Adipose tissue (tissue), 3 donors: Measurements from ENCODE around the gene KCNQ1OT1. TPM values are rescaled to one million over a fixed set of nuclear protein-coding genes. Genes with fewer than 3 reads are reported as not detected.

ENCODE experiments used
- H3K27ac ChIP-seq: one replicate; pipeline ENCODE4 v1.5.1; 2013; ENCODE audit warnings: low read depth, low read length
- WGBS, 3 donors: extraction: QIAGEN DNeasy Blood & Tissue Kit; methylation state at CpG; one replicate each; pipeline ENCODE4 v1.1.7; 2013; 5-methylcytosine and 5-hydroxymethylcytosine counted together
- polyA plus RNA-seq, 3 donors: library from polyadenylated mRNA; stranded (reverse); fragments of 200-250 nt; gene quantifications; one replicate each; pipeline ENCODE4 v1.2.3, GENCODE V29; 2013
- donor health status: healthy with polysubstance abuse.
- donor health status: Bipolar disorder and iron deficiency.
- donor health status: healthy.

KCNQ1OT1 gene
- polyA plus RNA-seq, 3 donors, result 0.03 to 0.45 (median 0.06) TPM

DNA sequence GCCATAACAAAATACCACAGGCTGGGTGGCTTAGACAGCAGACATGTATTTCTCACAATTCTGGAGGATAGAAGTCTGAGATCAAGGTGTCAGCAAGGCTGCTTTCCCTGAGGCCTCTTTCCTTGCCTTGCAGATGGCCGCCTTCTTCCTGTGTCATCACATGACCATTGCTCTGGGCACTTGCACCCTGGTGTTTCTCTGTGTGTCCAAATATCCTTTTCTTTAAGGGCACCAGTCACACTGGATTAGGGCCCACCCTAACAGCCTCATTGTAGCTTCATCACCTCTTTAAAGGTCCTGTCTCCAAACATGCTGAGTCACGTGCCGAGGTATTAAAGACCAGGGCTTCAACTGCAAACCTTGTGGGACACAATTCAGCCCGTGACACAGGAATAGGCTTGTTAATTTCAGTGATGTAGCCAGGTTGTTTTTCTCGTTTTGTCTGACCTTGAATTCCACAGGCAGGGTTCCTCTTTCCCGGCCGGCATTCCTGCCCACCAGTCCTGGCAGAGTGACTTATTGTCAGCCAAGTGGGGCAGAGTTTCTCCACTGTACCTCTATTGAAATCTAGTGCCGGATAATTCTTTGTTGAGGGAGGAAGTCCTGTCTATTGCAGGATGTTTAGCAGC lies 100.1 kb downstream of the KCNQ1OT1 start:
- 74 to 77% (median 77%) methylated on average over 8 of the region's 8 CpGs for WGBS, 3 donors
- no peak overlapping the region for H3K27ac ChIP-seq

DNA sequence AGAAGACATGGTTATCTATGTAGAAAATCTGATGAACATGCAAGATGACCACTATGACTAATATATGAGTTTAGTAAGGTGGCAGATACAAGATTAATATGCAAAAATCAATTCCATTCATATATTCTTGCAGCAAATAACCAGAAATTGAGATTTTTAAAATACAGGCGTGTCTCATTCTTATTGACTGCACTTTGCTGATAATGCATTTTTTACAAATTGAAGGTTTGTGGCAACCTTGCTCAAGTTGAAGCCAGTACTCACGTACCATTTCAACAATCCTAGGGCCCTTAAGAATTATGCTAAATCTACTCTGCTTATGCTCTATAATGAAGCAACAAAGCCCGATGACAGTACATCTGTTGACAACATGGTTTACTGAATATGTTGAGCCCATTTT lies 104.6 kb downstream of the KCNQ1OT1 start:
- H3K27ac ChIP-seq, result no peak overlapping the region
- WGBS, 3 donors, result 91 to 96% (median 95%) methylated on average over 3 of the region's 3 CpGs

DNA sequence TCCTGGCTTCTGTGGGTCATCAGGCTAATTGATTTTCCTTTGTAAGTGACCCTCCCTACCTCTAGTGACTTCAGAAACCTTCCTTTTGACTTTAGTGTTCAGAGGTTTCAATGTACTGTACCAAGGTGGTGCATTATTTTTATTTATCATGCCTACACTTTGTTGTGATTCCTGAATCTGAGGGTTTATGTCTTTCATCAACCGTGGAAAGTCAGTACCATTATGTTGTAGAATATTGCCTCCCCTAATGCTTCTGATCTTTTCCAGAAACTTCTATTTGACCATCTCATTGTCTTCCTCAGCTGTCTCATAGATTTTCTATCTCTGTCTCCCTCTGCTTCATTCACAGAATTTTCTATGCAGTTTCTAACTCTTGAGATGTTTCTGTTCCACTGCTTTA lies 105.5 kb downstream of the KCNQ1OT1 start:
- H3K27ac ChIP-seq, result no peak overlapping the region
- 96 to 100% (median 97%) methylated on average over 1 of the region's 1 CpG for WGBS, 3 donors

DNA sequence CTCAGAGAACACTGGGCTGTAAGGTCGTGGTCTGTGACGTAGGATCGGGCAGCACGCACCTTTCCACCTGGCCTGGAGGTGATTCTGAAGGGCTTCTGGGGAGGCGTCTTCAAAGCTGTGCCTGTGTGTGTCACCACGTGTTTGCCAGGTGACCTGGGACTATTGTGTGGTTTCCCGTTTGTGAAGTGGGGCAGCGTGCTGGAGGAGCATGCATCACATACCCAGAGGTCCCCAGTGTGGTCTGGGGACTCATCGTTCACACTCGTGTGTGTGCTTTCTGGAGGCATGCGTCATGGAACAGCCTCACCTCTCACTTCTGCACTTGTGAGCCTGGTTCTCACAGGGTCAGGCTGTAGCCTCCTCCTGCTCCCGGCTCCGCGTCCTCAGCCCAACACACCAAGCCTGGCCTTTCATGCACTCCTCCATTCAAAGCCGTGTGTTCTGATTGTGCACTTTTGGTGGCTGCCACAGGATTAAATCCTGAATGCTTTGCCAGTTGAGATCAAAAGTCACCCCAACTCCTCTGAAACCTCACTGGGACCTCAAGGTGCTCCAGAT lies 106.3 kb downstream of the KCNQ1OT1 start:
- no peak overlapping the region for H3K27ac ChIP-seq
- WGBS, 3 donors, result 94 to 96% (median 95%) methylated on average over 15 of the region's 15 CpGs

DNA sequence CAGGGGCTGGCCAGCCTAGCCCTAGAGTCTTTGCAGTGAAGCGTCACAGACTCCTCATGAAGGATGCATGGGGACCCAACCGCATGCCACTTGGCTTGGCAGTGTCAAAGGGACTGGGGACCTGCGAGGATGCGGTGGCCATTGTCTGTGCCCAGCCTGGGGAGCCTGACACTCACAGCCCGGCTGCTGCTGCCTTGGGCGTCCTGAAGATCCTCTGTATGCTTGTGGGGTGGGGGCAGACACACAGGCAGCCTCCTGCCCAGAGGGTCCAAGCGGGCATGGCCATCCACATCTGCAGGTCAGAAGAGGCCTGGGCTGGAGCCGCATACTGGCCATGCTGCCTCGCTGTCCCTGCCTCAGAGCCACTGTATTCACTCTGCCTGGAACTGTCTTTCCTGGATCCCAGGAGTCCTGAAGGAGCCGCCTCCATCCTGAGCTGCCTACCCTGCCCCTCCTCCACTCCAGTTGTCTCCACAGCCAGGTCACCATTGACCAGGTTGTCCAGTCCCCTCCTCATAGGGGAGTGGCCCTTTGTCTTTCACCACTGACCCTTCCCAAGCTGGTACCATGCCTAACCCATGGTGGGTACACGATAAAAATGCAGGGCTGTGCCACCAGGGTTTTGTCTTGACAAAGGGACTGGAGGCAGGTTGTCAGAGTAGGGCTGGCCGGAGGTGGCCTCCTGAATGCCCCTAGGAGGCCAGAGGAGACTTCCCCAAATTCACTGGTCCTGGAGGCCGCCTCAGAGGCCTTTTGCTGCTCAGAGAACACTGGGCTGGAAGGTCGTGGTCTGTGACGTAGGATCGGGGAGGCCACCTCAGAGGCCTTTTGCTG lies 107.0 kb downstream of the KCNQ1OT1 start:
- WGBS, 3 donors, result 89 to 98% (median 96%) methylated on average over 16 of the region's 16 CpGs
- no peak overlapping the region for H3K27ac ChIP-seq

GRCh38 chr11:2591805-2592204 lies 108.0 kb downstream of the KCNQ1OT1 start:
- WGBS, 3 donors, result 92 to 97% (median 95%) methylated on average over 10 of the region's 10 CpGs
- no peak overlapping the region for H3K27ac ChIP-seq

DNA sequence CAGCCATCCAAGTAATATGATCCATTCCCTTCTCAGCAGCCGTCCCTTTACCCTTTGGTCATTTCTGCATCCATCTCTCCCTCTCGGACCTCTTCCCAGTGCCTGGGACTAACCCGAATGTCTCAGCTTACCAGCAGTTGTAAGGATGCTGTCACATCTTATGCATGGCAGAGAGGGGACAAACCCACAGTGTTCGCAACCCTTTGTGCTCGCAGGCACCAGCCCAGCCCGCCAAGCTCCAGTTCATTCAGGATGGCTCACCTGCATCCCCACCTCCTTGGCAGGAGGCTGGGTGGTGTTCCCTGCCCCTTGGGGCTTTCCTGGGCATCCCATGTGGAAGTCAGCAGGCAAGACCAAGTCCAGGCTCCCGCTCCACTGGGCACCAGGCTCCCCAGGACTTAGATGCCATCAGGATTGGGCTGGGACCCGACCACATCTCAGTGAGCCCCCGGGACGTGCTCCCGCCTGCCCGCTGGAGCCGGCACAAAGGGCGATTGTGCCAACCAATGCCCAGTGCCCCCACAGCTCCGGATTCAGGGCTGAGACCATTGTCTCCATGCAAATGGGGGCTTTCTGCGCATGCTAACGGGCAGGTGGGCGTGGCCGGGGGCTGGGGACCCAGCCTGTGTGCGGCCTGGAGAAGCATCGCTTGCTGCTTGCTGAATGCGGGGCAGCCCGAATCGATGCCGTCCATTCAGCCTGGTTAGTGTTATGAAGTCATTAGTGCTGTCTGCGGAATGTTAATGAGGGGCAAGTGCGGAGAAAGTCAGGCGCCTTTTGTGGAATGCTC lies 108.6 kb downstream of the KCNQ1OT1 start:
- WGBS, 3 donors, result 84 to 89% (median 85%) methylated on average over 28 of the region's 28 CpGs
- H3K27ac ChIP-seq, result no peak overlapping the region

- 91 to 95% (median 93%) methylated on average over 13 of the region's 13 CpGs for WGBS, 3 donors
- no peak overlapping the region for H3K27ac ChIP-seq
These were observed 109.4 kb downstream of the KCNQ1OT1 start for GRCh38 chr11:2590131-2590964.

- no peak overlapping the region for H3K27ac ChIP-seq
- 90 to 93% (median 92%) methylated on average over 12 of the region's 12 CpGs for WGBS, 3 donors
These were observed 110.3 kb downstream of the KCNQ1OT1 start for GRCh38 chr11:2589538-2589934.

DNA sequence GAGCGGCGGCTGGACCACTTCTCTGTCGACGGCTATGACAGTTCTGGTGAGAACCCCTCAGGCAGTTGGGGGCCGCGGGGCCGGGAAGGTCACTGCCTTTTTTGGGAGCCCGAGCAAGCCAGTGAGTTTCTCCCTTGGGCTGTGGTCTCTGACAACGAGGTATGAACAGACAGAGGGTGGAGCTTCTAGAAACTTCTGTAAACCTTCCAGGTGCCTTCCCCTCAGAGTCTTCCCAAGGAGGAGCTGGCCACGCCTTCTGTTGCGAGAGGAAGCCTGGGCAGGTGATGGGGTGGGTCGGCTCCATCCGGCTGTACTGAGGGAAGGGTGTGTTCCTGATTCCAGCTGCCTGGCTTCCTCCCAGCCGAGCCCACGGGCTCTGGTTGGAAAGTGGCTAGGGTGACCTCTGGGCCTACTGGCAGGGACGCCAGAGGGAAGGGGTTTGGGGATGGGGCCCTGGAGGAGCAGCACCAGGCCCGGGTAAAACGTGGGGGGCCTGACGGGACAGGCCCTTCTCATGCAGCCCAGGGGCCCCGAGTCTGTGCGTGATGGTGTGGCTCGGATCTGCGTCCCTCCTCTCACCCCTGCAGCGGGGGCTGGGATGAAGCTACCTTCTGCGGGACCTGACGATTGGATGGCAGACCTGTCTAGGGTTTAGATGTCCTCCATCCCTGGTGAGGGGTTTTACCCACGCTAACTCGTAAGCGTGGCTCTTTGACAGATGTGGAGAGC lies 110.8 kb downstream of the KCNQ1OT1 start:
- H3K27ac ChIP-seq, result no peak overlapping the region
- 80 to 86% (median 85%) methylated on average over 29 of the region's 29 CpGs for WGBS, 3 donors

GRCh38 chr11:2587976-2588748 lies 111.6 kb downstream of the KCNQ1OT1 start:
- WGBS, 3 donors, result 84 to 91% (median 84%) methylated on average over 19 to 25 of the region's 25 CpGs
- H3K27ac ChIP-seq, result no peak overlapping the region

GRCh38 chr11:2587132-2587930 lies 112.5 kb downstream of the KCNQ1OT1 start:
- WGBS, 3 donors, result 93 to 95% (median 94%) methylated on average over 20 of the region's 20 CpGs
- H3K27ac ChIP-seq, result no peak overlapping the region

- no peak overlapping the region for H3K27ac ChIP-seq
- WGBS, 3 donors, result 84 to 87% (median 86%) methylated on average over 5 of the region's 5 CpGs
These were observed 113.0 kb downstream of the KCNQ1OT1 start for GRCh38 chr11:2586793-2587131.

DNA sequence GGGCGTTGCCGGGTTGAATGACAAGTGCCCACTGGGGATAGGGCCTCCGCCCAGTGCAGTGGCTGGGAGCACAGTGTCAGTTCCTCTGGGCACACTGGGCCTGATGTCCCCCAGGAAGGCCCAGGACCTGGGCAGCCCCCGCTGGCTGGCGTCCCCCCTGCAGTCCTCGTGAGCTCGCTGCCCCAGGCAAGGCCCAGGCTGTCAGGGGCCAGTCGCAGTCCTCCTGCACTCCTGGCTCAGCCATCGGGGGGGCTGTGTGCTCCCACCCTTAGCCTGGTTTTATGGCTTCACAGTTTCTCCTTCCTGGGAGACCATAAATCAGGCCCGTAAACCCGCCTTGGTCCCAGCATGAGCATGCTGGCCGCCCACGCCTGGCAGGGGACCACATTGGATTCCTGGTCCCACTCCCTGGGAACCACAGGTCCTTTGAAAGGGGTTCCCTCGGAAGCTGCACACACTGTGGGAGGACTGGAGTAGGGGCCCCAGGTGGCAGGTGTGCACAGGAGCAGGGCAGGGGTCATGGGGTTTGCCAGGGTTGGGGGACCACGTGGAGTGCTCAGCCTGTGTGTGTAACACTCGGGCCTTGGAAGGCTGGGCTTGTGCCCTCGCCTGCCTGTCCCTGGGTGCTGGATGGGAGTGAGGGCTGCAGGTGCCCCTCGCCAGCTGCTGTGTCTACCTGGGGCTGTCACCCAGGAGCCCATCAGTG lies 113.6 kb downstream of the KCNQ1OT1 start:
- WGBS, 3 donors, result 82 to 91% (median 89%) methylated on average over 17 to 18 of the region's 18 CpGs
- no peak overlapping the region for H3K27ac ChIP-seq

DNA sequence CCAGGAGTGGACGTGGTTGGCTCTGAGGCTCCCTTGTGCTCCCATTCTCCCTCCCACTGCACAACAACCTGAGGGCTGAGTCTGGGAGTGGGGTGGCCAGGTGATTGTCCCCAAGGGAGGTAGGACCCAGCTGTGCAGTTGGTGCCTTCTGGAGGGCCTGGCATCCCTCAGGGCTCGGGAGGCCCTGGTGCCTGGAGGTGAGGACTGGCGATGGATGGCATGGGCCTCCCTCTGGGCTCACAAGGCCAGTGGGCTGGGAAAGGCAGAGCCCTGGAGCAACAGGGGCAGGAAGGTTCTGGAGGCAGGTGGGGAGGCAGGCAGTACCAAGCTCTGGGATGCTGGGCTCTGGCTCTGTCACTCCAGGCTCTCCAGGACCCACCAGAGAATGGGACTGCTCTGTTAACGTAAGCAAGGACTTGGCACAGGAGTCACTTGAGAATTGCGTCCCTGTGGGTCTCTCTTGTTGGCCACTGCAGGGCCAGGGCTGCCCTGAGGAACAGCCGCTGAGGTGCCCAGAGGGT lies 114.2 kb downstream of the KCNQ1OT1 start:
- no peak overlapping the region for H3K27ac ChIP-seq
- WGBS, 3 donors, result 94 to 97% (median 94%) methylated on average over 6 of the region's 6 CpGs
